ENCODE results near the gene RB1.
"Not testable (repeated sequence)": the region's sequence is repeated elsewhere in the genome, so short reads cannot be mapped to it uniquely, and the experiment has no call there.

RB1 gene

DNA sequence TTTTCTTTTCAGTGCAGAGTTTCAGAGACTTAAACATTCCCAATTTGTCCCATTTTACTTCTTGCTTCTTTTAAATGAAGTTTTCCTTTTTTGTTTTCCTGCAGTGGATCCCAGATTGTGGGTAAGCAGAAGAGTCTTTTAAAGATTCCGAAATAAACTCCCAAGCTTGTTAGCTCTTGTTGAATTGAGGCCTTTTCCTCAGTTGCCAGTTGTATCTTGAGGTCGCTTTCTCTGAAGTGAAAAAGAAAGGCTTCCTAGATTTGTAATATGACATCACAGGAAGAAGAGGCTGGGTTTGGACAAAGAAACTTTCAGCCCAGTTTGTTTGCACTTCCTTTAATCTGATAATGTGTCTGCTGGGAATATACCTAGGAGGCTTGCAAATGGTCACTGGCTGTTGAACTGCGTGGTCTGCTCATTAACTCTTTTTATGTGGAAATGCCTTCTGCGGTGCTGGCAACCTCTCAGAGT lies 109.4 kb downstream of the RB1 start, which contains the start of gene LPAR6:
Gene LPAR6 (minus strand): TSS at position 233 of the 471 bp plus-strand sequence. CDS start 690 bp downstream, outside the sequence.
- DNase-seq: no peak

DNA sequence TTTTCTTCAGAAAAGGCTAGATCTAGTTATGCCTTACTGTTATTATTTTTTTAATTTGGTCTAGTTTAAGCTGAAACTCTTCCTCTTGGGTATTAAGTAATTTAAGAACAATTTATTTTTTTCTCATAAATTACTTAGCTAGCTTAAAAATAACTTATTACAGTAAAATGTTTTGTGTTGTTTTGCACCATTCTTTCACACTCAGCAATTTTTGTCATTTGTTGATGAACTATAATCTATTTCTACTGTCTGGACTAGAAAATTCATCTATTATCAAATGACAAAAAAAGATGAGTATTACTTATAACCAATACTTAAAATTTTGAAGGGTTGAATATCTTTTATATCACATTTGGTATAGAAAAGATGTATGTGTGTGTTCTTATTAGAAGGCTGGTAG lies 111.0 kb downstream of the RB1 start:
- DNase-seq: no peak

DNA sequence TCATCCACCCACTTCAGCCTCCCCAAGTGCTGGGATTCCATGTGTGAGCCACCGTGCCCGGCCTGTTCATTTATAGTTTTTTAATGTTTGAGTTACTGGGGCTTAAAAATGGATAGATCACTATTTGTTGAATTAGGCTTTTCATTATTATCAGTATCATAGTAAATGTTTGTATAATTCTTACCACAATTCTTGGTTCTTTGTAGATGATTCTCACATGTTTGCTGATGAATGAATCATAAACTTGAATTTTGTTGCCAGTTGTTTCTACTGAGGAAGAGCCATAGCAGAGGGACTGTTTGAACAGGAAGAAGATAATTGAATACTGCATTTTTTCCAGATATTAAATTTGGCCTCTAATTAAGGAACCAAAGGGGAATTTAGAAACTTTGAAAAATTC lies 112.0 kb downstream of the RB1 start:
- no peak for DNase-seq

DNA sequence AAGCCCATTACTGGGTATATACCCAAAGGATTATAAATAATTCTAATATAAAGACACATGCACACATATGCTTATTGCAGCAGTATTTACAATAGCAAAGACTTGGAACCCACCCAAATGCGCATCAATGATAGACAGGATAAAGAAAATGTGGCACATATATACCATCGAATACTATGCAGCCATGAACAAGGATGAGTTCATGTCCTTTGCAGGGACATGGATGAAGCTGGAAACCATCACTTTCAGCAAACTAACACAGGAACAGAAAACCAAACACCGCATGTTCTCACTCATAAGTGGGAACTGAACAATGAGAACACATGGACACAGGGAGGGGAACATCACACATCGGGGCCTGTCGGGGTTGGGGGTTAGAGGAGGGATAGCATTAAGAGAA lies 118.5 kb downstream of the RB1 start:
- not testable (repeated sequence) for DNase-seq

DNA sequence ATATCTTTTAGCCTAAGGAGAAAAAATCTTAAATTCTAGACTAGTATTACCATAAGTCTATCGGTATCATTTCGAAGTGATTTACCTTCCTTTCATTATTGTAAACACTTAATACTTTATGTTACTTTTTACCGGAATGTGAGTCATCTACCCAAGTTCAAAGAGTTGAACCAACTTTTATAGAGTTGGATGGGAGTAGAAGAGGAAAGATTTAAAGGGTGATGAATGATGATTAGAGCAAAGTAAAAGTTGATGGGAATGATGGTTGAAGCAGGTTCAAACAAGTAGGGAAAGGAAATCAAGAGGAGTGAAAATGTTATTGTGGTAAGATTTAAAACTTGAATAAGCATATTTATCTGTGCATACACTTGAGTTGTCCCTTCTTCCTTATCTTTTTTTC lies 120.7 kb downstream of the RB1 start:
- no peak for DNase-seq

DNA sequence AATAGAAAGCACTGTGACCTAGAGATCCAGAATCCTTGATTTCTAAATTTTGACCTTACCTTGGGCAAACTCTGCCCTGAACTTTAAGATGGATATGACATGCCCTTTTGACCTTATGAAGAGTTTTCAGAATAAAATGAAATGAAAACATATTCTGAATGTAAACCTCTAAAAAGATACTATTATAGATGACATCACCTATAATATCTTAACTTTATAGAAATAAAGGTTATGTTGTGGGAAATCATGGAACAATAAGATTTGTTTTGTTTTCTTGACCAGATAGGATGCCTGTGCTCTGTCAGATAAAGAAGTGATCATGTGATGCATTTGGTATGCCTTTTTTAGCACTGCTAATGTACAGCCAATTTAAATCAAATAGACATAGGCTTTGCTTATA lies 122.5 kb downstream of the RB1 start:
- no peak for DNase-seq

DNA sequence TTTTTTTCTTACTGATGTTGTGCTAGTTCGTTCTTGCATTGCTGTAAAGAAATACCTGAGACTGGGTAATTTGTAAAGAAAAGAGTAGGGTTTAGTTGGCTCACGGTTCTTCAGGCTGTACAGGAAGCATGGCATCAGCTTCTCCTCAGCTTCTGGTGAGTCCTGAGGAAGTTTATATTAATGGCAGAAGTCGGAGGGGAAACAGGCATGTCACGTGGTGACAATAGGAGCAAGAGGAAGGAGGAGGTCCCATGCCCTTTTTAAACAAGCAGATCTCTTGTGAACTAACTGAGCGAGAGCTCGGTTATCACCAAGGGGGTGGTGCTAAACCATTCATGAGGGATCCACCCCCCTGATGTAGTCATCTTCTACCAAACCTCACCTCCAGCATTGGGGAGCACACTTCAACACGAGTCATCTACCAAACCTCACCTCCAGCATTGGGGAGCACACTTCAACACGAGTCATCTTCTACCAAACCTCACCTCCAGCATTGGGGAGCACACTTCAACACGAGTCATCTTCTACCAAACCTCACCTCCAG lies 123.3 kb downstream of the RB1 start:
- not testable (repeated sequence) for DNase-seq

DNA sequence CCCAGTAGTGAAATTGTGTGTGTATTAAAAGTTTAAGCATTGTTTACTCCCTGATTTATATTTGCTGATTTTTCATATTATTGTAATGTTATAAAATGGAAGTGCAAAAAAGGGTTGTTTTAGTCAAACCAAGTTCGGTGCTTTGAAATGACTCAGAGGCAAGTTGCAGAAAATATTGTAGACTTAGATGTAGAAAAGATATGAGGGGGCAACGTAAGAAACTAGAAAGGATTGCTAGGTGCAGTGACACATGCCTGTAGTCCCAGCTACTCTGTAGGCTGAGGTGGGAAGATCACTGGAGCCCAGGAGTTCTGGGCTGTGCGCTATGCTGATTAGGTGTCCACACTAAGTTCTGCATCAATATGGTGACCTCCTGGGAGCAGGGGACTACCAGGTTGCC lies 125.5 kb downstream of the RB1 start:
- no peak for DNase-seq

DNA sequence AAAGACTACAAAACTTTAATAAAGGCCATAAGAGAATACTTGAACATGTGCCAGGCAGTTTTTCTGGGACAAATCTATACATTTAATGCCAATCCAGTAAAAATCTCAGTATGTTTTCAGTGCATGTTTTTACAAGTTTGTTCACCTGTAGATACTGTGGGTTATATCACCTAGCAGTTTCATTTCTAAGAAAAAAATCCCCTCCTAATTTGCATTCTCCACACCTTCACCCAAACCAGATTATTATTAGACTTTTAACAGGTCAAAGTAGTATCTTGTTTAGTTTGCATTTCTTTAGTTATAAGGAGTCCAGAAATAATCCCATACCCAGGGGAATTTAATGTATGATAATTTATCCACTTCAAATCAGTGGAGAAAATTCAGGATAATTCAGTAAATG lies 126.3 kb downstream of the RB1 start:
- DNase-seq: no peak

DNA sequence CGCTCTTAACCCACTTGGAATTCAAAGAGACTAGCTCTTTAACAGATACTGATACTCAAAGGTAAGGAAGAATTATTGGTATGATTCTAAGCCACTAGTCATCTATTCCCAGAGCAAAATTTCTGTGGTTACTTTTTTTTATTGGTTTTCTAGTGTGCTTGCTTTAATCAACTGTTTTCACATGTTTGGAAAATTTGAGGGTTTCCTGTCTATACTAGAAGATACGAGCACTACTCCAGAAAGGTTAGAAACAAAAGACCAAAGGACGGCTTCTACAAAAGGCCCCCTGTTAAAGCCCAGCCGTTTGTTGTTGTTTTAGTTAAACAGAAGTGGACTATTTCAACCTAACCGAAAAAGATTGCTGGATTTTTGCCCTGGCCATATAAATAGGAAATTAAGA lies 127.9 kb downstream of the RB1 start:
- DNase-seq: no peak

DNA sequence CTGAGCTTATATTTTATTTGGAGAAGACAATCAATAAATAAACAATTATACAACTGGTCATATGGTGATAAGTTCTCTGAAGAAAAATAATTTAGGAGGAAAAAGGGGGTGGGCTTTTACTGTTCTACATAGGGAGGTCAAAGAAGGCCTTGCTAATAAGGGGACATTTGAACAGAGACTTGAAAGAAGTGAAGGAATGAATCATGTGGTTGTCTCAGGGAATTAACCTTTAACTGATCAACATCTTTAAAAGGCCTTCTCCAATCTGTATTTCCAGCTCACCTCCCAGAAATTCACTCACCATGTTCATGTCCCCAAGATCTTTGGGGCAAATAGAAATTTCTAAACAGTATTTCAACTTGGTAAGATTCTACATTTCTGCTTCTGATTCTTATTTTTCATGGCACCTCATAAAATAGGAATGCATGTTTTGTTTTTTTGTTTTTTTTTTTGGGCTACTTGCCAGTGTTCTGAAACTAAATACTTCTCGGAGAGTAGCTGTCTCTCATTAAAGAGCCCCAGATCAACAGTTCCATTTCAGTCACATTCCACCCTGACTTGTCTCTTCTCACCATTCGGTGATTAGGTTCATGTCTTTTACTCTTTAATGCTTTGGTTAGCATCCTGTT lies 128.6 kb downstream of the RB1 start:
- DNase-seq: no peak

DNA sequence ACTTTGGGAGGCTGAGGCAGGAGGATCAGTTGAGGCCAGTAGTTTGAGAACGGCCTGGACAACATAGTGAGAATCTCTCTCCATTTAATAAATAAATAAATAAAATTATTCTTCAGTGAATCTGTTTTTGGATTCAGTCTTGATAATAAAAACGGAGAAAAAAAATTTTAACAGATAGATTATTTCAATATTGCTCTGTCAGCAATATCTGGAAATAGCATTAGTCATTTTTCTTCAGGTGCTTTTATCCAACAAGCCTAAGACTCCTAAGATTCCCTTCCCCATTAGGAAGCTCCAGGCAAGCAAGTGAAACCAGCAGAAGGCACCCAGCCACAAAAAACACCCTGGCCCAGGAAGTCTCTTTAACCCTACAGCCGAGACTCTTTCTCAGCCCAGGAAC lies 130.6 kb downstream of the RB1 start:
- DNase-seq: no peak

DNA sequence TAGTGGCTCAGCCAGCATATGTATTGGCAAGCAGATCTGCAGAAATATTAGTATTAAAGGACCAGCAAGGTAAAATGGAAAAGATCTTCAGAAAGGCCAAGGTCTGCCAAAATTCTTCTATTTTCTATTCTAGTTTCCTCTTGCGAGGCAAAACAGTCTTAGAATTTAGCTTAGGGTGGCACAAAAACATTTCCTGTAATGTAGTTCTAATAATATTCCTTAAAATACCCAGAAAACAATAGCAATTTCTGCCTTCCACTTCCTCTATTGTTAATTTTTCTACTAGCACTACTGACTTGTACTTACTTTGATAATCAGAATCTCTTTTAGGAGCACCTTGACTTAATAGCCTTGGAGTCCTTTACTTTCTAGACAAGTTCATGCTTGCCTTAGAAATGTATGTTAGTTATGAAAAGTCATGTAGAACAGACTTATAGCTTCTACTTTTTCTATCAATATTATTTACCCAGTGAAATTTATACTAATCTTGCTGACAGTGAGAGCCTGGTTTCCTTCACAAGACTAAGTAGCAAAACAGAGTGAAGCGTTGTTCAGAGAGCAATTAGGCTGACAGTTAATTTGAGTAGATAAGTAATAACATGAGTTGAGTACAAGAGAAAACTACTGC lies 133.2 kb downstream of the RB1 start:
- no peak for DNase-seq

DNA sequence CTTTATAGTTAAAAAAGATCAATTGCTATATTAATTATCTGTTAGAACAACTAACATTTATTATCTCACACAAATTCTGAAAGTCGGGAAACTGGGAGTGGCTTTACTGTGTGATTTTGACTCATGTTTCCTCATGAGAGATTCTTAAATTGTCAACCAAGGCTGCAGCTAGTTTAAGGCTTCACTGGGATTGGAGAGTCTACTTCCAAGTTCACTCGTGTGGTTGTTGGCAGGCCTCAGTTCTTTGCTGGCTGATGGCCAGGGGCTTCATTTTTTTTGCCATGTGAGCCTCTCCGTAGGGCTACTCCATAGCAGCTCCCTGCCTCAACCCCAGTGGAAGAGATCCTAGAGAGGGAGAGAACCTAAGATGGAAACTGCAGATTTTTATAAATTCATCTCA lies 133.8 kb downstream of the RB1 start:
- DNase-seq: no peak

DNA sequence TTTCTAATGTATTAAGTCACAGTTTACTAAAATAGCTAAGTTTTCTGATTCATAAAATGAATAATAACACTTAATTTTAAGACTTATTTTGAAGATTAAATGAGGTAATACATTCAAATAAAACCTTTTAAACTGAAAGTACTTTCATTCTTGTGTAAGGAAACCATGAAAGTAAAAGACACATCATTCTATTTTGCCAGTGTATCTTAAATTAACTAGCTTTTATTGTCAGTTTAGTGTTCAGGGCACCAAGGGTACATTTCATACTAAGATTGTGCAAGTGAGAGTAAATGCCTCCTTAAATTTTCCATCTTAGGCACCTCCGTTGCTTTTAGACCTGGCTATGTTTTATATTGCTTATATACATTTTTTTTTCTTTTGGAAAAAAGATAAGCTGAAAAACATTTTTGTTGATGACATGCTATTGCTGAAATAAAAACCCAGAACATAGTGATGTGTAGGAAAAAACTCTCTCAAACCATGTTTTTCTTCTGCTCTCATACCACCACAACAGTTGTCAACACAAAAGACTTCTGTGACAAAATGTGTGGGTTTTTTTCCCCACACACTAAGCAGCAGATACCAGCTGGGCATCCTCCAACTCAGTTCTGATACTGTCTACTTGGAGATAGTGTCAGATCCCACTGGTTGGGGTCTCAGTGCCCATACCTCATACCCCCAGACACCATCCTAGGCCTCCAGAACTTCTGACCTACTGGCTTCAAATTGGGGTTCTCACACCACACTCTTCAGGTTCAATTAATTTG lies 140.1 kb downstream of the RB1 start:
- no peak for DNase-seq

DNA sequence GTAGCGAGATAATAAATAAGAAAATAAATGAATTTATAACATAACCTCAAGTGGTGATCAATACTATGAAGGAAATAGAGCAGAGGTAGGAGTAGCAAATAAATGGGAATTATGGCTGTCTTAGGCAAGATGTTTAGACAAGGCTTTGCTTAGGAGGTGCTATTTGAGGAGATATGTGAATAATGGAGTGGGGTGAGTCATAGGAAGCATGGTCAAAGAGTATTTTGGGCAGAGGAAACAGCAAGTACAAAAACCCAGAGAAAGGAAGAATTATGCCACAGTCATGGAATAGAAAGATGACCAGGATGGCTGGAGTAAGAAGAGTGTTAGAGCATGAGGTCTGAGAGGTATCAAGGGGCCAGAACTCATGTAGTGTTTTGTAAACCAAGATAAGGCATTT lies 142.9 kb downstream of the RB1 start:
- no peak for DNase-seq

DNA sequence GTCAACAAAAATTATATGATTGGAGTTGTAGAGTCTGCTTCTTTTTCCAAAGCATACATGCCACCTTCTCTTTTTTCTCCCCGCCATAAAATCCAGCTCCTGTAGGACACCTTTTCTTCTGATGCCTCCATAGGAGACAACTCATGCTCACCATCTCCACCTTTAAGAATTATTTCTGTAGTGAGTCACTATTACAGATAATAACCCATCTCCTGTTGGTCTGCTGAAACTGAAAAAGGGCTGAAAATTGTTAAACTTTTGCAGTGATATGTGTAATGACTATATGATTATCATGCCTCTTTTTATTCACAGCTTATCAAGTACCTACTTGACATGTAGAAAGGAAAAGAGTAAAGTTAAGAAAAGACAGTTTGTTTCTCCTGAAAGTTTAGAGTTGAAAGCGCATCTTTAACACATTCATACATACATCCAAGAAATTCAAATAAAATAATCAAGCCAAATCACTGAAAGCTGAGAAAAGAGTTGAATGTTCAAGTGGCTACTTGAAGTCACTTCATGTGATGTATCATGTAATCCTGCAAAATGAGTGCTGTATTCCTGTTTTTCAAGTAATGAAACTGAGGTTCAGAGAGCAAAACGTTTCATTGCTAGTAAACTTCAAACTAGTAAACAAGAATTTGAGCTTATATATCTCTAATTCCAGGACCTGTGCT lies 144.9 kb downstream of the RB1 start:
- no peak for DNase-seq

DNA sequence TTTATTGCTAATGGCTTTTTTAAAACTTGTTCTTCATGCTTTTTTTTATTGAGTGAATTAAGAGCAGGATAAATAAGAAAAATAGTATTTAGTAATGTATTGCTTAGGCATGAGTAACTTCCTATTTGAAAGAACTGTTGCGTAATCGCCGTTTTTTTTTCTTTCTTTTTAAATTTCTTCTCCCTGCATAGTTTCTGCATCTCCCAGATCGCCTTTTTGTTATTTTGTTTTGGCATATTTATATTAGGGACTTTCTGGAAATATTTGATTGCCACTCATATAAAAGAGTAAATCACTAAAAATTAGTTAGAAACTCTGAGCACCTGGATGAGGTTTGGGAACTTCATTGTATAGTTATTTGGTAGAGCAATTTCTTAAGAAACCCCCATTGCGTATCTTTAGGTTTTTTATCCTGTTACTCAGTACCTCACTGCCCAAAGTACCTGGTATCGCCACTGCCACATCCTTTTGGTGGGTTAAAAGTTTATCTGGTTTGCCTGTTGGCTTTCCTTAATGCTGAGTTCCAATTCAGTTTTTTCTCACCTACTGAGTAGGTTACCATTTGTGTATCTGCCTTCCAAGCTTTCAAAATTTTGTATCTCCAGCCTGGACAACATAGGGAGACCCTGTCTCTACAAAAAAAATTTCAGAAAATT lies 145.5 kb downstream of the RB1 start:
- no peak for DNase-seq

DNA sequence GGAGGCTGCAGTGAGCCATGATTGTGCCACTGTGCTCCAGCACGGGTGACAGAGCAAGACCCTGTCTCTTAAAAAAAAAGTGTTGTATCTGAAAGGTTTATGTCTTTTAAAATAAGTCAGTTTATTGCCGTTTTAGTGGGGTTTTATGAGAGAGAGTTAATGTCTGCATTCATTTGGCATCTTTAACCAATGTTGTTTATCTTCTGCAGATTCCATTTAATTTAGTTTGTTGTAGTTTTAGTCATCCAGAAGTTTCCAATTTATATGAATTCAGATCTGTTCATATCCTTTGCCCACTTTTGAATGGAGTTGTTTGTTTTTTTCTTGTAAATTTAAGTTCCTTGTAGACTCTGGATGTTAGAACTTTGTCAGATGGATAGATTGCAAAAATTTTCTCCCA lies 146.1 kb downstream of the RB1 start:
- DNase-seq: no peak

DNA sequence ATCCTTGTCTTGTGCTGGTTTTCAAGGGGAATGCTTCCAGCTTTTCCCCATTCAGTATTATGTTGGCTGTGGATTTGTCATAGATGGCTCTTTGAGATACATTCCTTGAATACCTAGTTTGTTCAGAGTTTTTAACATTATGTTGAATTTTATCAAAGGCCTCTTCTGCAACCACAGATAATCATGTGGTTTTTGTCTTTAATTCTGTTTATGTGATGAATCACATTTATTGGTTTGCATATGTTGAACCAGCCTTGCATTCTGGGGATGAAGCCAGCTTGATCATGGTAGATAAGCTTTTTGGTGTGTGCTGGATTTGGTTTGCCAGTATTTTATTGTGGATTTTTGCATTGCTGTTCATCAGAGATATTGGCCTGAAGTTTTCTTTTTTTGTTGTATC lies 147.6 kb downstream of the RB1 start:
- not testable (repeated sequence) for DNase-seq

DNA sequence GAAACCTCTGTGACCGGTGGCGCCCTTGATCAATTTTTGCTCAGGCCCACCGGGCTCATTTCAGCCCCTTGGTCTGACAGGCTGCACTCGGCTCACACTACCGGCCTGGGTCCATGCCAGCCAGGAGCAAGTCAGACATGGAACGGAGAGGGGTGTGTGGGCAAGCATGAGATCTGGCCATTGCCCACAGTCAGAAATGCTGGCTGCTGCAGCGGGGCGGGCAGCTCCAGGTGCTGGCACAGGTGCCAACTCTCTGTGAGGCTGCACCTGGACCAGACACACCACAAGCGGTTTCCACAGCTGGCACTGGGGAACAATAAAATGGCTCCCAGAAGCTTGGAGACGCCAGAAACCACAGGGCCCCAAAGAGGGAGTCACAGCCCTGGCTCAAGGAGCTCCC lies 153.0 kb downstream of the RB1 start:
- DNase-seq: no peak

DNA sequence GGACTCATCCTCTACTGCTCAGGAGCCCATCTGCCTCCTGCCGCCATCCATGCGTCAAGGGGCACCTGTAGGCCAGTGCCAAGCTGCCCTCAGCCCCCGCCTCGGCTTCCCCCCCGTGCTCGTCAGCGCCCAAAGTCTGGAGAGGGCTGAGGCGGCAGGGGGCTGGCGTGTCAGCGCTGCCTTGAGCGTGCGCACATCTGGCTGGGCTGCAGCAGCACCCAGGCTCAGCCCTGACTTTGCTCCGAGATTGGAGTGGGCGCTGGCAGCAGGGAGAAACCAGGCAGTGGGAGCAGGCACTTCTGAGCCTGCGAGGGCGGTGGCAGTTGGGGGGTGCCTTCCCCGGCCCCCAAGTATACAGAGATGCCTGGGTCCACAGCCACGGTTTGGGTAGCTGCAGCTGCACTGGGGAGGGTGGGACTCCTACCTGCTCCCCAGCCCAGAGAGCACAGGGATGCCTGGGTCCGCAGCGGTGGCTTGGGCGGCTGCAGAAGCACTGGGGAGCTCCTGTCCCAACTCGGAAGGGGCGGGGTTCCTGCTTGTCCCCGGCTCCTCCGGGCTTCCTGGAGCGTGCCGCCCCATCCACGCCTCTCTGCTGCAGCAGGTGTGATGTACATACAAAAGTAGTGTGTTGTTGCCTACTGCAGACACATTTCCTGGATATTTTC lies 154.2 kb downstream of the RB1 start:
- no peak for DNase-seq
